ENCODE measurements around the gene DTNA. TPM values are rescaled to one million over a fixed set of nuclear protein-coding genes. Genes with fewer than 3 reads are reported as not detected.
A peak's percentile ranks its signal among the peaks of the same experiment; 100 is the strongest.
"Not testable (repeated sequence)": the region's sequence is repeated elsewhere in the genome, so short reads cannot be mapped to it uniquely, and the experiment has no call there.

DTNA gene
- total RNA-seq, 1 donor from 2014 or later, result 21.0 TPM

DNA sequence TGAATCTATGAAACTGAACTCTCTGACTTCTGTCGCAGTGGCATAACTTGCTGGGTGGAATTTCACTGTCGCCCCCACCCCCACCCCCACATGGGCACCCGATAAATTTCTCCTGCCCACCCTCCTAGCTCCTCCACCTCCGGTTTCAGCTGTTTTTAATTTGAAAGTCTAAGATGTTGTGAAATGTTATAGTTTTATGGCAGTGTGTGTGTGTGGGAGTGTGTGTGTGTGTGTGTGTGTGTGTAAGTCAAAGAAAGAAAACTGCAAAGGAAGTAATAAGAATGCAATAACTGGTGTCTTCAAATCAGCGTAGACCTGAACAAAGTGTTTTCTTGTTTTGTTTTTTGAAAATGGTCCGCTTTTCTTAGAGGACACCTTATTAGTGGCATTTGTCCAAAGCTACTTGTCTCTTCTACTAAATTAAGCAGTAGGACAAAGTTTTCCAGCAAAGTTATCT is 388 bp downstream of the DTNA start:
- Histone ChIP-seq H3K4me1 (peaks cover 24% of the 10 kb centered on the region), H3K27ac (peak overlapping the region; percentile 47), H3K36me3 (no peaks in the 10 kb centered on the region), H3K9me3 (no peaks in the 10 kb centered on the region), H3K4me3 (peak overlapping the region; percentile 32), H3K27me3 (ENCODE audit: low read depth) (no peaks in the 10 kb centered on the region)
- ATAC-seq, result no peak
- no peak for DNase-seq
- TF ChIP-seq, protein P1, sequence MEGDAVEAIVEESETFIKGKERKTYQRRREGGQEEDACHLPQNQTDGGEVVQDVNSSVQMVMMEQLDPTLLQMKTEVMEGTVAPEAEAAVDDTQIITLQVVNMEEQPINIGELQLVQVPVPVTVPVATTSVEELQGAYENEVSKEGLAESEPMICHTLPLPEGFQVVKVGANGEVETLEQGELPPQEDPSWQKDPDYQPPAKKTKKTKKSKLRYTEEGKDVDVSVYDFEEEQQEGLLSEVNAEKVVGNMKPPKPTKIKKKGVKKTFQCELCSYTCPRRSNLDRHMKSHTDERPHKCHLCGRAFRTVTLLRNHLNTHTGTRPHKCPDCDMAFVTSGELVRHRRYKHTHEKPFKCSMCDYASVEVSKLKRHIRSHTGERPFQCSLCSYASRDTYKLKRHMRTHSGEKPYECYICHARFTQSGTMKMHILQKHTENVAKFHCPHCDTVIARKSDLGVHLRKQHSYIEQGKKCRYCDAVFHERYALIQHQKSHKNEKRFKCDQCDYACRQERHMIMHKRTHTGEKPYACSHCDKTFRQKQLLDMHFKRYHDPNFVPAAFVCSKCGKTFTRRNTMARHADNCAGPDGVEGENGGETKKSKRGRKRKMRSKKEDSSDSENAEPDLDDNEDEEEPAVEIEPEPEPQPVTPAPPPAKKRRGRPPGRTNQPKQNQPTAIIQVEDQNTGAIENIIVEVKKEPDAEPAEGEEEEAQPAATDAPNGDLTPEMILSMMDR (IDR thresholded peaks at IDR 0.05), result no peak
- intact Hi-C loops (cut with DNase I), result no loop called here

DNA sequence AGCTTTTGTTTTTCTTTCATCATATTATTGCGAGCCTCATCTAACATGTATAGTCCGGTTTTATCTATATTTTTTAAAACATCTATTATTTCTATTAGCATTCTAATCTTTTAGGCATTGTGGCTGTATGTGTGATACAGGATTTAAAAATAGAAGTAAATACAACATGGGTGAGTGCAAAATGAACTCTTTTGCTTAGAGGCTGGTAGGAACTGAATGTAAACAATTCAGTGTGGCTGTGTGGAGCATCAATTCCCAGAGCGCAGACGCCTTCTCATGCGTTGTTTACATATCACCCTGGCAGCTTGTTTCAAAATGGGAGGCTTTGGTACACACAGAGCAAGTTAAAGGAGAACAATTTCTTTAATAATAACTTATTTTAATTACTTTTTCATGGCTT is 836 bp downstream of the DTNA start:
- no peaks in the 10 kb centered on the region for H3K36me3 ChIP-seq
- TF ChIP-seq, protein P1 (IDR thresholded peaks at IDR 0.05), result no peak
- H3K4me3 ChIP-seq, result peak overlapping the region; percentile 32
- no peak overlapping the region for H3K27ac ChIP-seq
- H3K4me1 ChIP-seq, result peaks cover 24% of the 10 kb centered on the region
- ATAC-seq (no peak), DNase-seq (no peak)
- no peaks in the 10 kb centered on the region for H3K9me3 ChIP-seq
- H3K27me3 ChIP-seq (ENCODE audit: low read depth), result no peaks in the 10 kb centered on the region
- intact Hi-C loops (cut with DNase I), result no loop called here

DNA sequence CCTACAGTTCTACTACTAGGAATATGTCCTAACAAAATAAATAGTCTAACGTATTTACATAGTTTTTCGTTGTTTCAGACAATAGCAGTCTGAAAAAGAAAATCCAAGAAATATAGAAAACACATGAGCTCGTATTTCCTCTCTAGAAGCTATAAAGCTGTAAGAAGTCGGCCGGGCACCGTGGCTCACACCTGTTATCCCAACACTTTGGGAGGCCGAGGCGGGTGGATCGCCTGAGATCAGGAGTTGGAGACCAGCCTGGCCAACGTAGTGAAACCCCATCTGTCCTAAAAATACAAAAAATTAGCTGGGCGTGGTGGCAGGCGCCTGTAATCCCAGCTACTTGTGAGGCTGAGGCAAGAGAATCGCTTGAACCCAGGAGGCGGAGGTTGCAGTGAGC is 6.0 kb downstream of the DTNA start:
- ATAC-seq; H3K4me3 ChIP-seq; intact Hi-C loops (cut with DNase I); H3K27me3 ChIP-seq (ENCODE audit: low read depth); H3K9me3 ChIP-seq; DNase-seq; H3K27ac ChIP-seq; H3K4me1 ChIP-seq; H3K36me3 ChIP-seq: not testable (repeated sequence)

DNA sequence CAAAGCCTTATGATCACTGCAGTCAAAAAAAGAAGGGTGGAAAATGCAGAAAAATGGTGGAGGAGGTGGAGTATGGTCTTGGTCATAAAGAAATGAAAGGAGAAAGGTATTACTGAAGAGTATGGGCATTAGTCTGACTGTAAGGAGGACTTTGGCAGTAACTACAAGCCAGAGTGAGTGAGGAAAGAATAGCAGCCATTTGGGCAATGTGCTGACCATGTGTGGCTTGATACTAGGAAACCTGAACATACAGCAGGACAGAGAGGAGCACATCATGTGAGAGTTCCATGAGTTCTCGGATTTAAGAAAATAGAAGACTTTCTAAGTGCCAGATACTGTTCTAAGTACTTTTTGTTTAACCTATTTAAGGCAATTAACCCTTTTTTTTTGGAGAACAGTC is 8.5 kb downstream of the DTNA start:
- DNase-seq, result no peak
- Histone ChIP-seq H3K4me1 (no peaks in the 10 kb centered on the region), H3K36me3 (no peaks in the 10 kb centered on the region), H3K4me3 (no peak overlapping the region), H3K27ac (no peak overlapping the region), H3K27me3 (ENCODE audit: low read depth) (no peaks in the 10 kb centered on the region), H3K9me3 (no peaks in the 10 kb centered on the region)
- no peak for ATAC-seq
- TF ChIP-seq, protein P1 (IDR thresholded peaks at IDR 0.05), result no peak
- intact Hi-C loops (cut with DNase I), result no loop called here

- H3K36me3 ChIP-seq, result no peaks in the 10 kb centered on the region
- H3K27me3 ChIP-seq (ENCODE audit: low read depth), result no peaks in the 10 kb centered on the region
- no peaks in the 10 kb centered on the region for H3K4me1 ChIP-seq
- no peak overlapping the region for H3K27ac ChIP-seq
- H3K4me3 ChIP-seq, result no peak overlapping the region
- TF ChIP-seq, protein P1 (IDR thresholded peaks at IDR 0.05), result no peak
- ATAC-seq, result no peak
- no peaks in the 10 kb centered on the region for H3K9me3 ChIP-seq
- intact Hi-C loops (cut with DNase I), result no loop called here
- no peak for DNase-seq
These were observed 10.1 kb downstream of the DTNA start for GRCh38 chr18:34720220-34720619.

GRCh38 chr18:34723143-34723542 is 13.0 kb downstream of the DTNA start:
- TF ChIP-seq, protein P1 (IDR thresholded peaks at IDR 0.05), result no peak
- H3K27ac ChIP-seq, result no peak overlapping the region
- no peaks in the 10 kb centered on the region for H3K36me3 ChIP-seq
- no peaks in the 10 kb centered on the region for H3K27me3 ChIP-seq (ENCODE audit: low read depth)
- H3K4me3 ChIP-seq, result no peak overlapping the region
- no peaks in the 10 kb centered on the region for H3K4me1 ChIP-seq
- no peaks in the 10 kb centered on the region for H3K9me3 ChIP-seq
- no peak for ATAC-seq
- no peak for DNase-seq
- intact Hi-C loops (cut with DNase I), result no loop called here

GRCh38 chr18:34725737-34726136 is 15.6 kb downstream of the DTNA start:
- H3K9me3 ChIP-seq; H3K27me3 ChIP-seq (ENCODE audit: low read depth); H3K4me3 ChIP-seq; ATAC-seq; H3K27ac ChIP-seq; H3K36me3 ChIP-seq; intact Hi-C loops (cut with DNase I); DNase-seq; H3K4me1 ChIP-seq: not testable (repeated sequence)
